Measurements from ENCODE around the gene PRSS56. TPM values are rescaled to one million over a fixed set of nuclear protein-coding genes. Genes with fewer than 3 reads are reported as not detected.

The PRSS56 gene
- total RNA-seq, 1 donor from 2014 or later, result not detected

GRCh38 chr2:232573042-232573441 is 52.9 kb downstream of the PRSS56 start:
- no peaks in the 10 kb centered on the region for H3K27me3 ChIP-seq (ENCODE audit: low read depth)
- no peak overlapping the region for H3K27ac ChIP-seq
- peaks cover 95% of the 10 kb centered on the region for H3K36me3 ChIP-seq
- intact Hi-C loops (cut with DNase I), result no loop called here
- H3K4me3 ChIP-seq, result no peak overlapping the region
- ATAC-seq, result no peak
- H3K4me1 ChIP-seq, result peaks cover 6% of the 10 kb centered on the region
- TF ChIP-seq CTCF (IDR thresholded peaks at IDR 0.05), result no peak
- no peaks in the 10 kb centered on the region for H3K9me3 ChIP-seq
- DNase-seq, result no peak

- DNase-seq (no peak), ATAC-seq (no peak)
- Histone ChIP-seq H3K27ac (no peak overlapping the region), H3K4me1 (no peaks in the 10 kb centered on the region), H3K4me3 (no peak overlapping the region), H3K9me3 (no peaks in the 10 kb centered on the region), H3K36me3 (peaks cover 86% of the 10 kb centered on the region), H3K27me3 (ENCODE audit: low read depth) (no peaks in the 10 kb centered on the region)
- intact Hi-C loops (cut with DNase I), result no loop called here
- TF ChIP-seq CTCF (IDR thresholded peaks at IDR 0.05), result no peak
Measured at GRCh38 chr2:232573771-232574435, 53.7 kb downstream of the PRSS56 start.

DNA sequence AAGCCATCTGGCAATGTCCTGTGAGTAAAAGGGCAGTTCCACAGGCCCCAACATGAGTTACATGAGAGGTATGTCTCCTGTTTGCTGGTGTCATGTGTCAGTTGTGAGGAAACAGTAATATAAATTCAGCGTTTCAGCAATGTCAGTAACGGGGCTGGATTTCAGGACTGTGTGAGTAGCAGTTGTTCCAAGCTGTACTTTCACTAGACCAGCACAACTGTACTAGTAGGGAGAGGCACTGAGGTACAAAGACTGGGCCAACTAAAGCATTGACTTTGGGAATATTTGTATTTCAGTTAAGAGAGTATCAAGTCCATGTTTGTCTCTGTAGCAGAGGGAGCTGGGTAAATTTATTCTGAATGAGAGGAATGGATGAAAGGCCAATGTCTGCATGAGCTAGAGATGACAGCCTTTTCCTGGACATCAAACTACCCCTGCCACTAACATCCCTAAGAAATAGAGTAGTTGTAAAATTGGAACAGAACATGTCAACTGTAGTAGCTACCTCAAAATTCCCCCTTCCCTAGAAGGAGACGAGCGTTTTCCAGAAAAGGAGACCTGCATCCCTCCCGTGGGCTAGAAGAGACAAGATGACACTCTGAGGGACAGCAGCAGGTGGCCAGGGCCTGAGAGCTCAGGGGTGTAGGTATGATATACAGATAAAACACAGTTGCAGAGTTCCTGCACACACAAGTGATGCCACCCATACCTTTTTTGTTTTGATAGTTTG is 54.7 kb downstream of the PRSS56 start:
- no peak overlapping the region for H3K4me3 ChIP-seq
- no peak for TF ChIP-seq CTCF (IDR thresholded peaks at IDR 0.05)
- DNase-seq (no peak), ATAC-seq (no peak)
- no peaks in the 10 kb centered on the region for H3K9me3 ChIP-seq
- H3K27ac ChIP-seq, result no peak overlapping the region
- intact Hi-C loops (cut with DNase I), result no loop called here
- H3K4me1 ChIP-seq, result no peaks in the 10 kb centered on the region
- H3K27me3 ChIP-seq (ENCODE audit: low read depth), result no peaks in the 10 kb centered on the region
- peaks cover 77% of the 10 kb centered on the region for H3K36me3 ChIP-seq

Other genes with a start within 250 kb of the PRSS56 start
- gene ALPP, start 141.6 kb upstream of the PRSS56 start, total RNA-seq, result 6.0 TPM
- 0.53 TPM for gene ALPG, start 113.5 kb upstream of the PRSS56 start, total RNA-seq
- not detected for gene ALPI, start 64.2 kb upstream of the PRSS56 start, total RNA-seq
- gene ECEL1, start 32.6 kb upstream of the PRSS56 start, total RNA-seq, result 1.0 TPM
- not detected for gene CHRND, start 5.8 kb downstream of the PRSS56 start, total RNA-seq
- not detected for gene CHRNG, start 19.3 kb downstream of the PRSS56 start, total RNA-seq
- 3.7 TPM for gene TIGD1, start 30.2 kb downstream of the PRSS56 start, total RNA-seq
- gene EIF4E2, start 30.3 kb downstream of the PRSS56 start, total RNA-seq, result 68.1 TPM
- gene EFHD1, start 113.2 kb downstream of the PRSS56 start, total RNA-seq, result 7.7 TPM
- gene GIGYF2, start 176.9 kb downstream of the PRSS56 start, total RNA-seq, result 67.6 TPM